Esophagus squamous epithelium (tissue), 4 donors: ENCODE measurements around the gene MYO18A.

ENCODE experiments used
- CTCF ChIP-seq, 6 experiments: fragments of 450-650 bp in 4 of 6; fragments of 200-600 bp in 2 of 6; sonication (generic) in 2 of 6; IDR thresholded peaks; one replicate each; pipeline ENCODE4 v1.5.1; 2016 to 2019; ENCODE audit warnings: antibody characterized with exemption in 6 of 6, mild to moderate bottlenecking in 4 of 6, moderate library complexity in 4 of 6
- POLR2A ChIP-seq, 4 donors: fragments of 450-650 bp; IDR thresholded peaks; one replicate each; pipeline ENCODE4 v1.6.1; 2017; ENCODE audit warnings: antibody characterized with exemption in 4 of 4, mild to moderate bottlenecking in 4 of 4, moderate library complexity in 3 of 4

DNA sequence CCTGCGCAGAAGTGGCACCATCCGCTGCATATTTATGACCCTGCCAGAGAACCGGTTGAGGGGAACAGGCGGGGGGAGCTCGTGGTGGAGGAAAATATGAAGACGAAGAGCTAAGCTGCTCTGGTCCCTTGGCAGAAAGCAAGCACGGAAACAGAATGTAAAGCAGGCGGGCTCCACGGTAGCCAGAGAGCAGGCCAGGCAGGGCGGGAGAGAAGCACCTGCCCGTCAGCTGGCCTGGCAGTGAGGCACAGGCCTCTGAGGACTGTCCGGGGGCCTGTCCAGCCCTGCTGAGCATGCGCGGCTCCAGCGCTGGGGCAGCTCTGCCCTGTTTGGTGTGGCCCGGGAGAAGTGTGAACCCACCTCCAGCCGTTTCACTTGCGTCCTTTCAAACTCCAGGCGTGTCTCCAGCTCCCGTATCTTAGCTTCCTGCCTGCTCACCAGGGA is 90.6 kb downstream of the MYO18A start:
- TF ChIP-seq POLR2A (IDR thresholded peaks at IDR 0.05) (no peak), CTCF (IDR thresholded peaks at IDR 0.05) (no peak)
